ENCODE results near the gene FAM78B. TPM values are rescaled to one million over a fixed set of nuclear protein-coding genes. Genes with fewer than 3 reads are reported as not detected.

FAM78B gene
- total and polyA plus RNA-seq, 10 of the 15 experiments (the other 5 are each of a cell fraction or from before 2014, with no cell fraction given) = 0.10 to 4.9 (median 1.6) TPM

GRCh38 chr1:166145499-166145898, 21.3 kb downstream of the FAM78B start (continued):
- TF ChIP-seq DPF2 (IDR thresholded peaks at IDR 0.05) = no peak
- no peak for TF ChIP-seq BCL3 (IDR thresholded peaks at IDR 0.05; ENCODE audit: borderline replicate concordance, insufficient read depth, low read depth, low read length, poor library complexity, severe bottlenecking)

GRCh38 chr1:166141969-166142368, 24.8 kb downstream of the FAM78B start:
- 0 out of 3 replicates have a peak, but pooled peaks have one; percentile 28 for ATAC-seq
- FAIRE-seq = no peak
- H3K4me2 ChIP-seq (ENCODE audit: control insufficient read depth, insufficient read depth) = no peak overlapping the region
- ChIA-PET POLR2A (no interaction called here), RAD21 (ENCODE audit: unreplicated experiment) (no interaction called here), SMC1A (ENCODE audit: uncharacterized antibody, unreplicated experiment) (interaction anchor here (0.6 to 1.4 kb wide), 5 partner anchors 8 to 182 kb away, joined by 3 to 4 read pairs (median 3); no protein-coding TSS in a partner anchor), CTCF (no interaction called here)
- no TSS peak for BruUV-seq (replicated peaks)
- H3K9ac ChIP-seq (ENCODE audit: control insufficient read depth, insufficient read depth, low read length) = no peak overlapping the region
- H3K27ac ChIP-seq (ENCODE audit: control insufficient read depth, insufficient read depth) = no peak overlapping the region
- intact Hi-C loops (cut with micrococcal nuclease; ENCODE audit: unreplicated experiment) = no loop called here
- H2AFZ ChIP-seq (ENCODE audit: control insufficient read depth, low read depth, low read length) = no peak overlapping the region
- H3K9me3 ChIP-seq (replicated peaks; ENCODE audit: control insufficient read depth, insufficient read depth, low read length) = no peaks in the 10 kb centered on the region
- H4K20me1 ChIP-seq (ENCODE audit: control insufficient read depth, insufficient read depth) = no peaks in the 10 kb centered on the region
- no peaks in the 10 kb centered on the region for H3K27me3 ChIP-seq (replicated peaks in 1 of 2; ENCODE audit: control insufficient read depth in 2 of 2, insufficient read depth in 2 of 2, low read length in 1 of 2)
- no peaks in the 10 kb centered on the region for H3K36me3 ChIP-seq (ENCODE audit: control insufficient read depth in 2 of 2, insufficient read depth in 2 of 2, low read length in 1 of 2)
- no peak for DNase-seq (ENCODE audit: low read depth, low spot score)
- H3K4me1 ChIP-seq (ENCODE audit: control insufficient read depth, insufficient read depth, low read length) = no peaks in the 10 kb centered on the region
- H3K4me3 ChIP-seq = no peak overlapping the region
- no peaks in the 10 kb centered on the region for H3K79me2 ChIP-seq (ENCODE audit: control insufficient read depth, insufficient read depth, low read length)
- in situ Hi-C loops (cut with MboI) = no loop called here
- no peak for TF ChIP-seq ATF7 (IDR thresholded peaks at IDR 0.05; ENCODE audit: low read depth)
- TF ChIP-seq BACH1 (IDR thresholded peaks at IDR 0.05; ENCODE audit: borderline replicate concordance) = no peak
- TF ChIP-seq BMI1 (IDR thresholded peaks at IDR 0.05; ENCODE audit: borderline replicate concordance) = no peak
- no peak for TF ChIP-seq POLR2AphosphoS5 (IDR thresholded peaks at IDR 0.05; ENCODE audit: low read length)
- no peak for TF ChIP-seq CUX1 (IDR thresholded peaks at IDR 0.05; ENCODE audit: insufficient replicate concordance, low read depth, low read length)
- no peak for TF ChIP-seq NKRF (conservative IDR thresholded peaks at IDR 0.05)
- no peak for TF ChIP-seq ZBED1 (IDR thresholded peaks at IDR 0.05; ENCODE audit: borderline replicate concordance)
- no peak for TF ChIP-seq BCL11A (IDR thresholded peaks at IDR 0.05; ENCODE audit: low read depth, low read length)
- TF ChIP-seq TCF12 (IDR thresholded peaks at IDR 0.05; ENCODE audit: low read depth, low read length) = no peak
- no peak for TF ChIP-seq YBX1 (IDR thresholded peaks at IDR 0.05)
- no peak for TF ChIP-seq TCF3 (IDR thresholded peaks at IDR 0.05; ENCODE audit: borderline replicate concordance, insufficient read depth, low read depth, low read length)
- TF ChIP-seq LARP7 (IDR thresholded peaks at IDR 0.05) = no peak
- TF ChIP-seq E2F4 (IDR thresholded peaks at IDR 0.05; ENCODE audit: low read depth, low read length) = no peak

Data from GM12878 (cell line).